GM12865 (cell line): Measurements from ENCODE around the gene CASP8.

Experiments
- DNase-seq: peaks from one replicate; pipeline ENCODE4 v3.0.0; 2010; ENCODE audit warnings: low read depth
- H3K4me3 ChIP-seq: 2 replicates; pipeline ENCODE4 v1.5.1; 2011; ENCODE audit warnings: mild to moderate bottlenecking, low read depth, low read length, control low read depth
- TF ChIP-seq, protein P1 (sequence below): IDR thresholded peaks from 2 replicates; pipeline ENCODE4 v1.5.1; 2011; ENCODE audit warnings: low read length, control low read depth, low read depth, inconsistent platforms; ENCODE audit not compliant: insufficient read depth; ENCODE audit errors: missing control alignments

Gene CASP8

DNA sequence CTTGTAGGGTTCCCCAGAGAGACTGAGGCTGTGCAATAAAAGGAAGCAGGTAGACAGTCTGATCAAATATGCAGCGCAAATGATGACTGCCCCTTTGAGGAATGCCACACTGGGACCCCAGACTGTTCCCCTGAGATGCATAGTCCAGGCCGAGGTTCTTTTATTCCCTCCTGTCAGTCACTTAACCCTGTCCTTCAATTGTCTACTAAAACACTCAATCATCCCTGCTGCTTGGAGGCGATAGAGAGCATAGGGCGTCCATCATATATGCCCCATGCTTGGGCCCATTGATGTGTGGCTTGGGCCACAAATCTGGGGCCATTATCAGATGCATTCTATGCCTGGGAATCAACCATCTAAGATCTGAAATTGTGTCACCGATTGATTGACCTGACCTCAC, 15.5 kb upstream of the CASP8 start:
- TF ChIP-seq, protein P1, sequence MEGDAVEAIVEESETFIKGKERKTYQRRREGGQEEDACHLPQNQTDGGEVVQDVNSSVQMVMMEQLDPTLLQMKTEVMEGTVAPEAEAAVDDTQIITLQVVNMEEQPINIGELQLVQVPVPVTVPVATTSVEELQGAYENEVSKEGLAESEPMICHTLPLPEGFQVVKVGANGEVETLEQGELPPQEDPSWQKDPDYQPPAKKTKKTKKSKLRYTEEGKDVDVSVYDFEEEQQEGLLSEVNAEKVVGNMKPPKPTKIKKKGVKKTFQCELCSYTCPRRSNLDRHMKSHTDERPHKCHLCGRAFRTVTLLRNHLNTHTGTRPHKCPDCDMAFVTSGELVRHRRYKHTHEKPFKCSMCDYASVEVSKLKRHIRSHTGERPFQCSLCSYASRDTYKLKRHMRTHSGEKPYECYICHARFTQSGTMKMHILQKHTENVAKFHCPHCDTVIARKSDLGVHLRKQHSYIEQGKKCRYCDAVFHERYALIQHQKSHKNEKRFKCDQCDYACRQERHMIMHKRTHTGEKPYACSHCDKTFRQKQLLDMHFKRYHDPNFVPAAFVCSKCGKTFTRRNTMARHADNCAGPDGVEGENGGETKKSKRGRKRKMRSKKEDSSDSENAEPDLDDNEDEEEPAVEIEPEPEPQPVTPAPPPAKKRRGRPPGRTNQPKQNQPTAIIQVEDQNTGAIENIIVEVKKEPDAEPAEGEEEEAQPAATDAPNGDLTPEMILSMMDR, result no peak
- no peak for DNase-seq
- H3K4me3 ChIP-seq, result no peak overlapping the region

- TF ChIP-seq, protein P1, result no peak
- no peak for DNase-seq
- H3K4me3 ChIP-seq, result no peak overlapping the region
Observed at GRCh38 chr2:201246280-201246679, 14.1 kb upstream of the CASP8 start.

DNA sequence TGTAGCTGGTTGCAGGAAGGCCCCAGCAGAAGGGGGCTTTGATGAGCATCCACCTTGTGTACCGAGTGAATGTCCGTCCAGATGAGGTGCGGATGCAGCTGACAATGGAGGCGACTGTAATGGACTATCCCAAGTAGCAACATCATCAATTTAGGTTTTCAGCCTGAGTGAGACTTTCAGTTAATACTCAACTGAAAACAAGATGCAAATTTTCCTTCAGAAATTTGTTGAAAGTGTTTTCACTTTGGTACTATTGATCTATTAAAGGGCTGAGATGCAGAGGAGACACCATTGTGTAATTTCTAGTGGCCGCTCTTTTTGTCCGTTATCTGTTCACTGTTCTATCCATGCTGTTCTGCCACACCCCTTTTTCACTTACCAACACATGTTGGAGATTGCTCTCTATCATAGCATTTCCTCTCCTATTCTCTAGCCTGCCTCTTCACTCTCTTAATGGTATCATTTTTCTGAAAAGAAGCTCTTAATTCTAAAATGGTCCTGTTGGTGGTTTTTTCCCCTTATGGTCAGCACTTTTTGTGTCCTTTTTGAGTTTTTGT, 12.0 kb upstream of the CASP8 start:
- no peak overlapping the region for H3K4me3 ChIP-seq
- TF ChIP-seq, protein P1, result no peak
- peak; percentile 46 for DNase-seq

DNA sequence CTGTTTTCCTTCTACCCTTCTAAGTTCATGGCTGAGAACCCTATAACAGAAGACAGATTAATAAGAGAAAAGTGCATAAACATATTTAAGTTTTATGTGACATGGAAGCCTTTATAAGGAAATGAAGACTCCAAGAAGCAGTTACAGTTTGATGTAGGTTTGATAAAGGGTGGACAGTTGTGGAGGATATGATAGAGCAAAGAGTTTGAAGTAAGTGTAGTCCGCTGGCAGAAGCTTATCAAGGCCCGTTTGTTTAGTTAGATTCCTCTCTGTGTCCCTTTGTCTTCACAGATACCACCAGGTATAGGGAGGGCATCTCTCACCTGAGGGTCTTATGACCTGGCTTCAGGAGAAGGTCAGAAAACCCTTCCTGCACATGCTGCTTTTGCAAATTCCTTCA, 10.4 kb upstream of the CASP8 start:
- TF ChIP-seq, protein P1, result no peak
- DNase-seq, result no peak
- no peak overlapping the region for H3K4me3 ChIP-seq

- TF ChIP-seq, protein P1, result no peak
- H3K4me3 ChIP-seq, result no peak overlapping the region
- DNase-seq, result no peak
Observed at GRCh38 chr2:201250741-201251140, 9.6 kb upstream of the CASP8 start.

- no peak for DNase-seq
- no peak overlapping the region for H3K4me3 ChIP-seq
- TF ChIP-seq, protein P1, result no peak
Observed at GRCh38 chr2:201254081-201254730, 6.1 kb upstream of the CASP8 start.
